RPMI8226 (cell line): Measurements from ENCODE around the gene PRKACA.
"Not testable (repeated sequence)": the region's sequence is repeated elsewhere in the genome, so short reads cannot be mapped to it uniquely, and the experiment has no call there.

ENCODE experiments used
- DNase-seq: peaks from one replicate; pipeline ENCODE4 v3.0.0-alpha.2; 2015

PRKACA gene

DNA sequence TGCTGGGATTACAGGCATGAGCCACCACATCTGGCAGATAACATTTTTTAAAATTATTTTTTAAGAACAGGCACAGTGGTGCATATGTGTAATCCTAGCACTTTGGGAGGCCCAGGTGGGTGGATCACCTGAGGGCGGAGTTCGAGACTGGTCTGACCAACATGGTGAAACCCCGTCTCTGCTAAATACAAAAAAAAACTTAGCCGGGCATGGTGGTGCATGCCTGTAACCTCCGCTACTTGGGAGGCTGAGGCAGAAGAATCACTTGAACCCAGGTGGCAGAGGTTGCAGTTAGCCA lies 55.1 kb downstream of the PRKACA start:
- no peak for DNase-seq

DNA sequence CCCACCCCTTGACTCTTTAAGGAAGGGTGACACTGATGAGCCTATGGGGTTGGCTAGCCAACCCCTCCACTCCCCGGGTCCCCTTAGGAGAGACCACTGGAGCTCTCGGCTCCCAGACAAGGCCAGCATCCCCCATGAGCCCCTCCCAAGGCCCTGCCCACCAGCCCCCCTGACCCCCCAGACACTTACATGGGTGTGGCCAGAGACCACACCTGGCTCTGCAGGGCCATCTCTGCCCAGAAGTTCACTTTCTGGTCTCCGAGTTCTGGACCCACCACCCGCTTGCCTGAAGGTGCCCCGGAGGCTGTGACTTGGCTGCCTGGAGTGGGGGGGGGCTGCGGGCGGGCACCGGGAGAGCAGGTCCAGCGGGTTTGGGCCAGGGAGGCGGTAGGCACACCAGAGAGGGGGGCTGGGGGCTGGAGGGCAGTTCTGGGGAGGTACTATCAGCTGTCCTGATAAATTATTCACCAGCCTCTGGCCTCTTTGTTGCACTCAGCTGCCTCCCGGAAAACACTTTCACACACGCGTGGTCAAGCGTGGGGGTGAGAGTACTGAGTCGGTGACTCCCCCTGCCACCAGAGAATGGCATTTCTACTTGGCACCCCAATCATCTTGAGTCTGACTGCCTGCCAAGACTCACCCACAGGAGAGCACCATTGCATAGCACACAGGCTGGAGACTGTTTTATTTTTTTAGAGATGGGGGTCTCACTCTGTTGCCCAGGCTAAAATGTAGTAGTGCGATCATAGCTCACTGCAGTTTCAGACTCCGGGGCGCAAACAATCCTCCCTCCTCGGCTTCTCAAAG lies 55.6 kb downstream of the PRKACA start, which contains the start of gene PALM3:
Gene PALM3, minus strand, starts transcription at position 326 of the 807 bp plus-strand sequence. Its CDS starts 96 bp downstream, at position 230.
- DNase-seq, result no peak

DNA sequence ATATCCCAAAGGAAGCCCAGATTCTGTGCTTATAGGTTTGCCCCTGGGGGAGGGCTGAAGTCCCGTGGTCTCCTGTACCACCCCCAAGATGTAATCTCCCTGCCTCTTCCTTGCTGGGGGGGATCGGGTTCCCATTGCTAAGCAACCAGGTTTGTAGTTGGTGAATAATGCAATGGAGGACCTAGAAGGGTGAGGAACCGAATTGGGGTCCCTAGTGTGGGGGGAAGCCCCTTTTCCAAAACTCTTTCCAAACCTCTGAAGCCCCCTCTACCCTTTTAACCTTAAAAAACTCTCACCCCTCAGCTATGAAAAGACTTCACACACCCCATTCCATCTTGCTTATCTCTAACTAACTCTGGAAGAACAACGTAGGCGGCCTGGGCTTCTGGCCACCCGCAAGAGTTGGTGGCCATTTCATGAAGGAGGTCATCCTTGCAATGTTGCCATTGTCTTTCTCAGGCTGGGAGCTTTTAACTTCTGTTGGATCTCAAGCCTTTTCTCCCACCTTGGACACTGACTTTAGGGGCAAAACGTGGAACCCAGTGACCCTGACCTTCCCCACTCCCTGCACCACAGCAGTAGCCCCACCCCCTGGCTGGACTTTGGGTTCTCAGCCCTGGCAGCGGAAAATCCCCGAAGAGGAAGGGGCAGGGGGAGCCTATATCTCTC lies 56.3 kb downstream of the PRKACA start:
- no peak for DNase-seq

DNA sequence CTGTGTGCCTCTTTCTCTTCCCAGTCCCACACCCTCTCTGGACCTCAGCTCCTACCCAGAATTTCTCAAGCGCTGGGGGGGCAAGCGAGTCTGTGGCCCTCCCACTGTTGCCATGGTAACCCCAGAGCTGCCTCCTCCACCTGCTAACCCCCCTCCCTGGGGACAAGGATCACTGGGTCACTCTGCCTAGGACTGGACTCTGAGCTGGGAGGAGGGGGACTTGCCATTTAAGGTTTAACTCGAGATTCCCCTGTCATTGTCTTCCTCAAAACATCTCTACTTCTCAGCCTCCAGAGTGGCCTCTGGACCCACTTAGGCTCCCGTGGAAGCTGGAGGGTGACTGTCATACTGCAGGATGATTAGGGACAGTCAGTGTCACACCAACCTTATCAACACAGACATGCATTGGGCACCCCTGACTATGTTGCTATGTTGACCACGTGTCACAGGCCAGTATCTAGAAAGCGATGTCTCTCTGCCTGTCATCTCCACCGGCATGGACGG lies 57.9 kb downstream of the PRKACA start:
- no peak for DNase-seq

DNA sequence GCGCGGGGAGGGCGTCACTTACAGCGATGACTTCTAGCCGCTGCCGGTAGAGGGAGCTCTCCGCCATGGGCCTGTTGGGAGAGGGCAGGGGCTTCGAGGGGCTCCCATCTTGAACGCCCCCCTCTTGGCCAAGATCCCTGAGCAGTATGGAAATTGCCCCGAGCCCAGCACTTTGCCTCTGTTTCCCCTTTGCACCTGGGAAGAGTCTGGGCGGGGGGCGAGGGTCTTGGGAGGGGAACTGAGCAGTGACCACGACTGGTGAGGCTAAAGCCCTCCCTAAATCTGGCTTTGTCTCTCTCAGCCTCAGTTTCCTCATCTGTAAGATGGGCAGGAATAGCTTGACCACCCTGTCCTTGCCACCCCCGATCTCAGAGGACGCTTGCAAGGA lies 58.5 kb downstream of the PRKACA start:
- peak; percentile 53 for DNase-seq

DNA sequence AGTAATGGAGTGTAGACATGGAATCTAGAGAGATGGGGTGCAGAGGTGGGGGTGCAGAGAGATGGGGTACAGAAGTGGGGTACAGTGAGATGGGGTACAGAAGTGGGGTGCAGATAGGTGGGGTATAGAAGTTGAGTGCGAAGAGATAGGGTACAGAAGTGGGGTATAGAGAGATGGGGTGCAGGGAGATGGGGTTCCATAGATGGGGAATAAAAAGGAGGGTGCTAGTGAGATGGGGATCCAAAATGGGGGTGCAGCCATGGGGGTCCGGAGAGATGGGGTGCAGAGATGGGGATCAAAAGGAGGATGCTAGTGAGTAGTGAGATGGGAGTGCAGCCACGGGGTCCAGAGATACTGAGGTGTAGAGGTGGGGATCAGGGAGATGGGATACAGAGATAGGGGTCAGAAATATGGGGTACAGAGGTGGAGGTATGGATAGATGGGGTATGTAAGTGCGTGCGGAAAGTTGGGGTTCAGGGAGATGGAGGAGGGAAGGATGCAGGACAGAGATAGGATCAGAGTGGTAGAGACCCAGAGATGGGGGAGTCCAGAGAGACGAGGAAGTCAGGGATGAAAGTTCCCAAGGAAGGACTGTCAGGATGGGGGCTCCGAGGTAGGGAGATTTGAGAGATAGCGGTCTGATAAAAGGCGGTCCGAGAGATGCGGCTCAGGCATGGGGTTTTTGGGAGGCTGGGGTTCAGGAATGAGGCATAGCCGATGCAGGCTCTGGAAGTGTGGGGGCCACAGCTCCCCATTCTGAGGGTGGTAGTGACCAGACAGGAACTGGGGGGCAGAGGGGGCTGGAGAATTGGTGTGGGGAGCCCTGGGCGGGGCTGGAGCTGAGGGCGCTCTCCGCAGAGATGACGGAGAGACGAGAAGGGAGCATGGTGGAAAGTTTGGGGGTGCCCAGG lies 59.1 kb downstream of the PRKACA start:
- DNase-seq, result no peak

DNA sequence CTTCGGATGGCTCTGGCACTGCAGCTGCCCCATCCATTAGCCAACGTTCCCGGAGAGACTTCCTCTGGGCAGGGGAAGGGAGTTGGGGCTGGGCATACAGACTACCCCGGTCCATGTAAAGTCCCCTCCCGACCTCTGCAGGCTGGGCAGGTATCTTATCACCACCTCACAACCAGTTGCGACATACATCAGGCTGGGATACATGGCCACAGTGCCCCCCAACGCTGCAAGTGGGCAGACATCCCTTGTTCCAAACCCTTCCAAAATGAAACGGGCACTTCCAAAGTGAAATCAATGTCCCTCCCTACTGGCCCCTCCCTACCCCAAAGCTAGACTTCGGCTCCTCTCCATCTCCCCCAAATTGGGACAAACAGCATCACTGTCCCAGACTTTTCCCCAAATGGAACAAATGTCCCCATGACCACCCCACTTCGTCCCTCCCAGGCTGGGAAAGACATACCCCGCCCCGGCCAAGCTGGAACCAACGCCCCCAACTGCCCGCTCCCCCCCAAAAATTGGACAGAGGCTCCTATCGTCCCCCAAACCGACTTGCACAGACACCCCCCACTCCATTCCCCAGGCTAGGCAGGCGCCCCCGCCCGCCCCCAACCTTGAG lies 60.7 kb downstream of the PRKACA start:
- no peak for DNase-seq

DNA sequence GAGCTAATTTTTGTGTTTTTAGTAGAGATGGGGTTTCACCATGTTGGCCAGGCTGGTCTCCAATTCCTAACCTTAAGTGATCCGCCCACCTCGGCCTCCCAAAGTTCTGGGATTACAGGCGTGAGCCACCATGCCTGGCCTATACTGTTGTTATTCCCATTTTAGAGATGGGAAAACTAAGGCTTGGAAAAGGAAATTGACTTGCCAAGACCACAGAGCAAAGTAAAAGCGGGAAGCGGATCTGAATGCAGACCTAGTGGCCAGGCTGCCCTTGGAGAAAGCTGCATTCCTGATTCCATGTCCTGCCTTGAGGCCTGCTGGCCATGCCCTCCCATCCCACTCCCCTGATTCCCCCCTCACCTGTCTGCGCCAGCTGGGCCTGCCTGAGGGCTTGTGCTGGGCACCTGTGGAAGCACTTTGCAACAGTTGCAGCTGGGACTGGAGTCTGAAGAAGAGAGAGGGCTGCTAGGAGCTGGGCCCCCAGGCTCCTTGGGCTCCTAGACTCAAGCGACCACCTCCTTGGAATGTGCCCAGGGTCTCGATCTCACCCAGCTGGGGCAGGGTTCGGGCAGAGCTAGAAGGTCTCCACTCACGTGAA lies 61.4 kb downstream of the PRKACA start:
- DNase-seq, result no peak

DNA sequence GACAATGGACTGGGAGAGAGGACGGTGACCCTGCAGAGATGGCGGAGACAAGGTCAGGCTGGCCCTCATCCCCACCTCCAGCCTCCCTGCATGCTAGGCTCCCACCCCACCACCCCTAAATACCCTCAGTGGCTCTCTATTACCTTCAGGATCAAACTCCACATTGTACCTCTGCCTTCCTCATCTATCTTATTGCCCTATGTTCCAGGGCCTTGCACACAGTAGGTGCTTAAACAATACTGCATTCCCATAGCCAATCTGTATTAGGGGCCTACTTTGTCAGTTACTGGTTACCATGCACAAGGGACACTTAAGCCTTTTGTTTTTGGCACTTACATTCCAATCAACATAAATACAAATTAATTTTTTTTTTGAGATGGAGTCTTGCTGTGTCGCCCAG lies 62.2 kb downstream of the PRKACA start:
- no peak for DNase-seq

DNA sequence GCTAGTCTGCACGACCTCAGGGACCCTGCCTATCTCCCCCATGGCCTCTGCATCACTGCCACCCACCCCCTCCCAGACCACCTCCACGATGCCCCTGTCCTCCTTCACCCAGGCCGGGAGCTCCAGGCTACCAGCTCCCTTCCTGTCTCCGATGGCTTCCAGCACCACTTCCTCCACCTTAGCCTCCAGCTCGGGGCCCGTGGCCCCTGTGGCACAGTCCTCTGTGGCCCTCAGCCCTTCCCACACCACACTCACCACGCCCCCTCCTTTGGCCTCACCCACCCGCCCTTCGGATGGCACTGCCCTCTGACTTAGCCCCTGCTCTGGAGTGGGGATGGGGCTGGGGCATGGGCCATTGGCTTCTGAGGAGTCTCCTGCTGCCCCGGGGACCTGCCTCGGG lies 62.8 kb downstream of the PRKACA start:
- DNase-seq, result no peak

DNA sequence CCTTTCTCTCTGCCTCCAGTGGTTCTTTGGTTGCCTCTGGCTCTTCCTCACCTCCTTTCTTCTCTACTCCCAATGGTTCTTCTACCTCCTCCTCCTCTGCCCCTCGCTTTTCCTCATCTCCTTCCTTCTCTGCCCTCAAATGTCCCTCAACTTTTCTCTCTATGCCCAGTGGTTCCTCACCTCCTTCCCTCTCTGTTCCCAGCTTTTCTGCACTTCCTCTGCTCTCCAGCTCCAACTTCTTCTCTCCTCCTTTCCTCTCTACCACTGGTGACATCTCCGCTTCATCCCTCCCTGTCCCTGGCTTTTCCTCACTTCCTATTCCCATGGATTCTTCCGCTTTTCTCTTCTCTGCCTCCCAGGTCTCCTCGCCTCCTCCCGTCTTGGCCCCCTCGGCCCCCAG lies 63.5 kb downstream of the PRKACA start:
- DNase-seq, result no peak

DNA sequence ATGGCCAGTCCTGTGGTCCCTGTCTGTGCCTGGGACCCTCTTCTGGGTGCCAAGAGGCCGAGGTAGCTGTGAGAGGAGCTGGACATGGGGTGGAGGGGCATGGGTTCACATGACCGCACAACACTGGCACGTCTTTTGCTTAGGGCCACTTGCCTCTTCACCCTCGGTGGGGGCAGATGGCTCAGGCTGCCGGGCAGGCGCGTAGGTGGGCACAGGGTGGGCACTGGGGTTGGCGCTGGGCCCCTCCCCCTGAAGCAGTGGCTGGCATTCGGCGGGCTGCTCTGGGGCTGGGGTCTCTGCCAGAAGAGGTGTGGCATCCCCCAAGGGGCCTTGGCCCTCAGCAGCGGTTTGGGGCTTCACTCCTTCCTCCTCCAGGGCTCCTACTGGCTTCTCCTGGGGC lies 64.1 kb downstream of the PRKACA start:
- no peak for DNase-seq

DNA sequence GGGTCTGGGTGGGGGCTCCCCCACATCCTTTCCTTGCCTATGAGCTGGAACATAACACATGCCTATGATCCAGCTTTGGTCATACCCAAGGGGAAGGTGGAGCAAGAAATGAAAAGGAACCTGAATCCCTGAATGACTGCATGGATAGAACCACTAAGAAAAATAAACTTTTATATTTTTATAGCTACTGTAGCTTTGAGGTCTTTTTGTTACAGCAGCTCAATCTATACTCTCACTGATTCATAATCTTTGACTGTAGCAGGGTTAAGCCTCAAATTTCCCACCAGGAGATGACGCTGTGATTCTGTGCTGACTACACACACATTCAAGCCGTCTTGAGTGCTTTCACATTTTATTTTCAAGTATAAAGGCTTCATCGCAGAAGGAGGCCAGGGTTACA lies 64.5 kb downstream of the PRKACA start:
- no peak for DNase-seq

DNA sequence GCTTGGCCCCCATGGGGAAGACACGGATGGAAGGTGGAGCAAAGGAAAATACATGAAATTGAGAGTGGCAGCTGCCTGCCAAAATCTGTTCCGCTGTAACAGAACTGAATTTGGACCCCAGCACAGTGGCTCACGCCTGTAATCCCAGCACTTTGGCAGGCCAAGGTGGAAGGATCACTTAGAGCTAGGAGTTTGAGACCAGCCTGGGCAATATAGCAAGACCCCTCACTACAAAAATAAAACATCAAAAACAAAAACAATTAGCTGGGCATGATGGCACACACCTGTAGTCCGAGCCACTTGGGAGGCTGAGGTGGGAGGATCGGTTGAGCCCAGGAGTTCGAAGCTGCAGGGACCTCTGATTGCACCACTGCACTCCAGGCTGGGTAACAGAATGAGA lies 65.1 kb downstream of the PRKACA start:
- no peak for DNase-seq

DNA sequence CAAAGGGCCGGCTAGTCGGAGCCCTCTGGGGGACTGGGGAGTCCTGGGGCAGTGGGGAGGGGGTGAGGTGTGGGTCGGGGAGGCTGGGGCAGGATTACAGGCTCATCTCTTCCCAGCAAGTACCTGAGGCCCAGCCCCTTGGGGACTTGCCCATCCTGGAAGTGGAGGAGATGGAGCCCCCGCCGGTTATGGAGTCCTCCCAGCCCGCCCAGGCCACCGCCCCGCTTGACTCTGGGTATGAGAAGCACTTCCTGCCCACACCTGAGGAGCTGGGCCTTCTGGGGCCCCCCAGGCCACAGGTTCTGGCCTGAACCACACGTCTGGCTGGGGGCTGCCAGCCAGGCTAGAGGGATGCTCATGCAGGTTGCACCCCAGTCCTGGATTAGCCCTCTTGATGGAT lies 65.6 kb downstream of the PRKACA start:
- no peak for DNase-seq

DNA sequence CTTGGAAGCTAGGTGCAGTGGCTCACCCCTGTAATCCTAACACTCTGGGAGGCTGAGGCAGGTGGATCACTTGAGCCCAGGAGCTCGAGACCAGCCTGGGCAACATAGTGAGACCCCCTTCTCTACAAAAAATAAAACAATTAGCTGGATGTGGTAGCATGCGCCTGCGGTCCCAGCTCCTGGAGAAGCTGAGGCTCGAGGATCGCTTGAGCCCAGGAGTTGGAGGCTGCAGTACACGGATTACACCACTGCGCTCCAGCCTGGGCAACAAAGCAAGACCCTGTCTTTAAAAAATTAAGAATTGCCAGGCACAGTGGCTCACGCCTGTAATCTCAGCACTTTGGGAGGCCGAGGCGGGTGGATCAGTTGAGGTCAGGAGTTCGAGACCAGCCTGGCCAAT lies 66.6 kb downstream of the PRKACA start:
- not testable (repeated sequence) for DNase-seq

DNA sequence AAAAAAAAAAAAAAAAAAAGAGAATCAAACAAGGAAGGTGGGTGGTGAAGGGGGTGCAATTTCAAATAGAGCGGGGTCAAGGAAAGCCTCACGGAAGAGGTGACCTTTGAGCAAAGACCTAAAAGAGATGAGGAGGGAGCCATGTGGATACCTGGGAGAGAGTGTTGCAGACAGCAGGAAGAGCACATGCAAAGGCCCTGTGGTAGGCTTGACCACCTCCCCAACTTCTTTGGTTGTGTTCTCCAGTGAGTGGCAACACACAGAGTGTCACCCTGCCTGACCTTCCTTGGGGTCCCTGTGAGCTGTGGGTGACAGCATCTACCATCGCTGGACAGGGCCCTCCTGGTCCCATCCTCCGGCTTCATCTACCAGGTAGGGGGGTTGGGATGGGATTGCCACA lies 67.0 kb downstream of the PRKACA start:
- DNase-seq, result no peak

DNA sequence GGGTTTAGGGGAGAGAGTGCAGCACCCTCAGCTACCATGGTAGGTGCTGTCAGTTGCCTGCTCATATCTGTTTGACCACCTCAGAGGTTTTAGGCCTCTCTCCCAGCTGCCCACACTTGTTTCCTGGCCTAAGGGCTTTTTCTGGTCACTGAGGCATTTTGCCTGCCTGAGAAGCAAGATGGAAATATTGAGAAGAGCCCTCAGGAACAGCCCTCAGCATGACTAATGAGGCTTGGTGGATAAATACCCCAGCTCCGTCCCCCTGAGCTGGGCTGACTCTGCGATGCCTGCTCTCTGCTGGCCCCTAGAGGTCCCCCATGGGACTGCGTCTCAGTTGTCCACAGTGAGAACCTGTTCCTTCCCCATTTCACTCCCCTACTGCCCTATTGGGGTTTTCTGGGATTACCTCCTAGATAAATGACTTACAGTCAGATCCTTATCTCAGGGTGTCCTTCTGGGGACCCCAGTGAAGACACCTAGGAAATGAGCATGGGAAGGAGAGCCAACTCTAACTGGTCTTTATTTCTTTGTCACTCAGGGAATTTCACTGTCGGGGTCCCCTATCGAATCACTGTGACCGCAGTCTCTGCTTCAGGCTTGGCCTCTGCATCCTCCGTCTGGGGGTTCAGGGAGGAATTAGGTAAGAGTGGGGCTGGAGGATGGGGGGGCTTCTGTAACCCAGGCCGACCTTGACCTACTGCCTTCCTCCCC lies 69.0 kb downstream of the PRKACA start:
- peak; percentile 73 for DNase-seq

DNA sequence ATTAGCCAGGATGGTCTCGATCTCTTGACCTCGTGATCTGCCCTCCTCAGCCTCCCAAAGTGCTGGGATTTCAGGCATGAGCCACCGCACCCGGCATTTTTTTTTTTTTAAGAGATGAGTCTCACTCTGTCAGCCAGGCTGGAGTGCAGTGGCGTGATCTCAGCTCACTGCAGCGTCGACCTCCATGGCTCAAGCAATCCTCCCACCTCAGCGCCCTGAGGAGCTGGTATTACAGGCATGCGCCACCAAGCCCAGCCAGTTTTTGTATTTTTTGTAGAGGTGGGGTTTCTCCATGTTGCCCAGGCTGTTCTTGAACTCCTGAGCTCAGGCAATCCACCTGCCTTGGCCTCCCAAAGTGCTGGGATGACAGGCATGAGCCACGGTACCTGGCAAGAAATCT lies 69.7 kb downstream of the PRKACA start:
- not testable (repeated sequence) for DNase-seq

DNA sequence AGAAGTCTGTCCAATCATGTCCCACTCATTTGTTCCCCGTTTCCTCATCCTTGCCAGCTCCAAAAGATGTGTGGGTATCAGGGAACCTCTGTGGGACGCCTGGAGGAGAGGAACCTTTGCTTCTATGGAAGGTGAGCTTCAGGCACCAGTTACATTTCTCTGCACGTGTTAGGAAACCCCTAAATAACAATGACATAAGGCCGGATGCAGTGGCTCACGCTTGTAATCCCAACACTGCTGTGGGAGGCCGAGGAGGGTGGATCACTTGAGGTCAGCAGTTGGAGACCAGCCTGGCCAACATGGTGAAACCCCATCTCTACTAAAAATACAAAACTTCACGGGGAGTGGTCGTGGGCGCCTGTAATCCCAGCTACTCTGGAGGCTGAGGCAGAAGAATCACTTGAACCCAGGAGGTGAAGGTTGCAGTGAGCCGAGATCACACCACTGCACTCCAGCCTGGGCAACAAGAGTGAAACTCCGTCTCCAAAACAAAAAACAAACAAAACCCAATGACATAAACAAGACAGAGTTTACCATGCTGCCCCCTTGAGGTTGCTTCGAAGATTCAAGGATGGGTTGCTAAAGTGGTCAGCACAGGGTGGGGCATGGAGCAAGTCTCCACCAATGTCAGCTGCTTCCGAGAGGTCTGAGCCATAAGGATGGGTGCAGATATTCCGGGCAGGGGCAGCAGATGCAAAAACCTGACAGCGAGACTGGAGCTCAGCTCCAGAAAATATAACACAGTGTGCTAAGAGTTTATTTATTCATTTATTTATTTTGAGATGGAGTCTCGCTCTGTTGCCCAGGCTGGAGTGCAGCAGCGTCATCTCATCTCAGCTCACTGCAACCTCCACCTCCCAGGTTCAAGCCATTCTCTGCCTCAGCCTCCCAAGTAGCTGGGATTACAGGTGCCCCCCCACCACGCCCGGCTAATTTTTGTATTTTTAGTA lies 74.6 kb downstream of the PRKACA start:
- peak; percentile 57 for DNase-seq
